ENCODE data around the gene KCNAB1. TPM values are rescaled to one million over a fixed set of nuclear protein-coding genes. Genes with fewer than 3 reads are reported as not detected.

Gene KCNAB1
- total RNA-seq, 1 experiment from 2014 or later = not detected

- TF ChIP-seq ELF1 (IDR thresholded peaks at IDR 0.05; ENCODE audit: borderline replicate concordance, low read depth) (no peak), SRF (IDR thresholded peaks at IDR 0.05; ENCODE audit: low read depth) (no peak), JUND (IDR thresholded peaks at IDR 0.05) (no peak), EGR1 (IDR thresholded peaks at IDR 0.05; ENCODE audit: low read depth) (no peak), ZFX (IDR thresholded peaks at IDR 0.05) (no peak), CEBPB (IDR thresholded peaks at IDR 0.05; ENCODE audit: low read depth) (no peak), SIN3A (IDR thresholded peaks at IDR 0.05; ENCODE audit: low read depth) (no peak), FOSL1 (IDR thresholded peaks at IDR 0.05; ENCODE audit: low read depth) (no peak)
Observed at GRCh38 chr3:156252656-156253055, 132.3 kb downstream of the KCNAB1 start (continued).

DNA sequence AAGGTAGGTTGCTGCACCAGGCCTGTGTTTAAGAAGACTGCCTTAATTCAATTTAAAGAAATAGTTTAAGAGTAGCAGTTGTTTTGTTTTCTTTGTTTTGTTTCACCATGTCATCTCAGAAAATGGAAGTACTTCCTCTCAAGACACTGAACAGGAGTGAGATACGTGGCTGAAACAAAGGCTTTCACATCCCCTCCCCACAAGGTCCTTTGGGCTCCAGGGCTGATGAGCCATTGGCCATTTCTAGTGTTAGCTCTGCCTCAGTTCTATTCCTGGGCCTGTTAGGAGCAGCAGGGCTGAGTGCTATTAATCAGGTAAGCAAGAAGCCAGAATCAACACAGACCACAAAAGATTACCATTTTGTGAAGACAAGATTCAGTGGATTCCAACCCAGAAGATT lies 132.8 kb downstream of the KCNAB1 start:
- H3K27me3 ChIP-seq (ENCODE audit: insufficient read depth, low read length) = no peaks in the 10 kb centered on the region
- no peak overlapping the region for H3K4me3 ChIP-seq (replicated peaks in 1 of 2; ENCODE audit: low read depth in 1 of 2, low read length in 2 of 2)
- H3K9me2 ChIP-seq (ENCODE audit: insufficient read depth) = no peaks in the 10 kb centered on the region
- no peak overlapping the region for H2AFZ ChIP-seq (ENCODE audit: low read depth, low read length, poor library complexity, severe bottlenecking)
- H3K9me3 ChIP-seq (ENCODE audit: control insufficient read depth in 1 of 2, insufficient read depth in 1 of 2, low read depth in 1 of 2, low read length in 2 of 2) = no peaks in the 10 kb centered on the region
- no peak overlapping the region for H3K4me2 ChIP-seq (ENCODE audit: low read length)
- no peaks in the 10 kb centered on the region for H3K79me2 ChIP-seq (ENCODE audit: insufficient read depth, low read length)
- no peaks in the 10 kb centered on the region for H3K36me3 ChIP-seq (ENCODE audit: control insufficient read depth in 1 of 2, insufficient read depth in 2 of 2, low read length in 2 of 2)
- H3K9ac ChIP-seq (ENCODE audit: low read length) = no peak overlapping the region
- RAD21 ChIA-PET (ENCODE audit: low non-redundant PET in 1 of 2, low total read pairs in 2 of 2, uncharacterized antibody in 2 of 2, unreplicated experiment in 2 of 2) = no interaction called here
- CTCF ChIA-PET = no interaction called here
- intact Hi-C loops (cut with micrococcal nuclease) = no loop called here
- BruUV-seq (replicated peaks) = no TSS peak
- H3K27ac ChIP-seq (ENCODE audit: low read depth, low read length) = no peak overlapping the region
- H4K20me1 ChIP-seq (ENCODE audit: insufficient read depth) = no peaks in the 10 kb centered on the region
- DNase-seq (ENCODE audit: low read depth, low spot score) (no peak), ATAC-seq (no peak)
- H3K4me1 ChIP-seq (ENCODE audit: control insufficient read depth in 1 of 2, insufficient read depth in 2 of 2, low read length in 2 of 2) = no peaks in the 10 kb centered on the region
- POLR2A ChIA-PET = no interaction called here
- TF ChIP-seq YY1 (IDR thresholded peaks at IDR 0.05; ENCODE audit: extremely low read depth, insufficient replicate concordance, low read depth, low read length) = no peak
- TF ChIP-seq TCF7L2 (IDR thresholded peaks at IDR 0.05; ENCODE audit: borderline replicate concordance, extremely low read depth, insufficient read depth, insufficient read length) = no peak
- TF ChIP-seq, protein P1, sequence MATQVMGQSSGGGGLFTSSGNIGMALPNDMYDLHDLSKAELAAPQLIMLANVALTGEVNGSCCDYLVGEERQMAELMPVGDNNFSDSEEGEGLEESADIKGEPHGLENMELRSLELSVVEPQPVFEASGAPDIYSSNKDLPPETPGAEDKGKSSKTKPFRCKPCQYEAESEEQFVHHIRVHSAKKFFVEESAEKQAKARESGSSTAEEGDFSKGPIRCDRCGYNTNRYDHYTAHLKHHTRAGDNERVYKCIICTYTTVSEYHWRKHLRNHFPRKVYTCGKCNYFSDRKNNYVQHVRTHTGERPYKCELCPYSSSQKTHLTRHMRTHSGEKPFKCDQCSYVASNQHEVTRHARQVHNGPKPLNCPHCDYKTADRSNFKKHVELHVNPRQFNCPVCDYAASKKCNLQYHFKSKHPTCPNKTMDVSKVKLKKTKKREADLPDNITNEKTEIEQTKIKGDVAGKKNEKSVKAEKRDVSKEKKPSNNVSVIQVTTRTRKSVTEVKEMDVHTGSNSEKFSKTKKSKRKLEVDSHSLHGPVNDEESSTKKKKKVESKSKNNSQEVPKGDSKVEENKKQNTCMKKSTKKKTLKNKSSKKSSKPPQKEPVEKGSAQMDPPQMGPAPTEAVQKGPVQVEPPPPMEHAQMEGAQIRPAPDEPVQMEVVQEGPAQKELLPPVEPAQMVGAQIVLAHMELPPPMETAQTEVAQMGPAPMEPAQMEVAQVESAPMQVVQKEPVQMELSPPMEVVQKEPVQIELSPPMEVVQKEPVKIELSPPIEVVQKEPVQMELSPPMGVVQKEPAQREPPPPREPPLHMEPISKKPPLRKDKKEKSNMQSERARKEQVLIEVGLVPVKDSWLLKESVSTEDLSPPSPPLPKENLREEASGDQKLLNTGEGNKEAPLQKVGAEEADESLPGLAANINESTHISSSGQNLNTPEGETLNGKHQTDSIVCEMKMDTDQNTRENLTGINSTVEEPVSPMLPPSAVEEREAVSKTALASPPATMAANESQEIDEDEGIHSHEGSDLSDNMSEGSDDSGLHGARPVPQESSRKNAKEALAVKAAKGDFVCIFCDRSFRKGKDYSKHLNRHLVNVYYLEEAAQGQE (IDR thresholded peaks at IDR 0.05; ENCODE audit: low read depth) = no peak
- no peak for TF ChIP-seq CEBPB (IDR thresholded peaks at IDR 0.05; ENCODE audit: low read depth)
- TF ChIP-seq, protein P2, sequence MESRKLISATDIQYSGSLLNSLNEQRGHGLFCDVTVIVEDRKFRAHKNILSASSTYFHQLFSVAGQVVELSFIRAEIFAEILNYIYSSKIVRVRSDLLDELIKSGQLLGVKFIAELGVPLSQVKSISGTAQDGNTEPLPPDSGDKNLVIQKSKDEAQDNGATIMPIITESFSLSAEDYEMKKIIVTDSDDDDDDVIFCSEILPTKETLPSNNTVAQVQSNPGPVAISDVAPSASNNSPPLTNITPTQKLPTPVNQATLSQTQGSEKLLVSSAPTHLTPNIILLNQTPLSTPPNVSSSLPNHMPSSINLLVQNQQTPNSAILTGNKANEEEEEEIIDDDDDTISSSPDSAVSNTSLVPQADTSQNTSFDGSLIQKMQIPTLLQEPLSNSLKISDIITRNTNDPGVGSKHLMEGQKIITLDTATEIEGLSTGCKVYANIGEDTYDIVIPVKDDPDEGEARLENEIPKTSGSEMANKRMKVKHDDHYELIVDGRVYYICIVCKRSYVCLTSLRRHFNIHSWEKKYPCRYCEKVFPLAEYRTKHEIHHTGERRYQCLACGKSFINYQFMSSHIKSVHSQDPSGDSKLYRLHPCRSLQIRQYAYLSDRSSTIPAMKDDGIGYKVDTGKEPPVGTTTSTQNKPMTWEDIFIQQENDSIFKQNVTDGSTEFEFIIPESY (IDR thresholded peaks at IDR 0.05; ENCODE audit: extremely low read depth, insufficient replicate concordance, low read length) = no peak
- no peak for TF ChIP-seq RAD21 (IDR thresholded peaks at IDR 0.05; ENCODE audit: low read depth)
- no peak for TF ChIP-seq FOSL1 (IDR thresholded peaks at IDR 0.05; ENCODE audit: low read depth)
- no peak for TF ChIP-seq CBX3 (IDR thresholded peaks at IDR 0.05; ENCODE audit: low read depth)
- TF ChIP-seq, protein P3, sequence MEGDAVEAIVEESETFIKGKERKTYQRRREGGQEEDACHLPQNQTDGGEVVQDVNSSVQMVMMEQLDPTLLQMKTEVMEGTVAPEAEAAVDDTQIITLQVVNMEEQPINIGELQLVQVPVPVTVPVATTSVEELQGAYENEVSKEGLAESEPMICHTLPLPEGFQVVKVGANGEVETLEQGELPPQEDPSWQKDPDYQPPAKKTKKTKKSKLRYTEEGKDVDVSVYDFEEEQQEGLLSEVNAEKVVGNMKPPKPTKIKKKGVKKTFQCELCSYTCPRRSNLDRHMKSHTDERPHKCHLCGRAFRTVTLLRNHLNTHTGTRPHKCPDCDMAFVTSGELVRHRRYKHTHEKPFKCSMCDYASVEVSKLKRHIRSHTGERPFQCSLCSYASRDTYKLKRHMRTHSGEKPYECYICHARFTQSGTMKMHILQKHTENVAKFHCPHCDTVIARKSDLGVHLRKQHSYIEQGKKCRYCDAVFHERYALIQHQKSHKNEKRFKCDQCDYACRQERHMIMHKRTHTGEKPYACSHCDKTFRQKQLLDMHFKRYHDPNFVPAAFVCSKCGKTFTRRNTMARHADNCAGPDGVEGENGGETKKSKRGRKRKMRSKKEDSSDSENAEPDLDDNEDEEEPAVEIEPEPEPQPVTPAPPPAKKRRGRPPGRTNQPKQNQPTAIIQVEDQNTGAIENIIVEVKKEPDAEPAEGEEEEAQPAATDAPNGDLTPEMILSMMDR (IDR thresholded peaks at IDR 0.05 in 2 of 3, conservative IDR thresholded peaks at IDR 0.05 in 1 of 3; ENCODE audit: borderline replicate concordance in 1 of 3, insufficient read depth in 1 of 3, low read depth in 2 of 3, low read length in 2 of 3) = no peak
- no peak for TF ChIP-seq POLR2A (IDR thresholded peaks at IDR 0.05; ENCODE audit: borderline replicate concordance, extremely low read depth, insufficient read depth, insufficient read length)
- TF ChIP-seq, protein P4, sequence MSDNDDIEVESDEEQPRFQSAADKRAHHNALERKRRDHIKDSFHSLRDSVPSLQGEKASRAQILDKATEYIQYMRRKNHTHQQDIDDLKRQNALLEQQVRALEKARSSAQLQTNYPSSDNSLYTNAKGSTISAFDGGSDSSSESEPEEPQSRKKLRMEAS (IDR thresholded peaks at IDR 0.05) = no peak
- TF ChIP-seq, protein P5, sequence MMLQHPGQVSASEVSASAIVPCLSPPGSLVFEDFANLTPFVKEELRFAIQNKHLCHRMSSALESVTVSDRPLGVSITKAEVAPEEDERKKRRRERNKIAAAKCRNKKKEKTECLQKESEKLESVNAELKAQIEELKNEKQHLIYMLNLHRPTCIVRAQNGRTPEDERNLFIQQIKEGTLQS (IDR thresholded peaks at IDR 0.05) = no peak
- TF ChIP-seq POLR2AphosphoS5 (IDR thresholded peaks at IDR 0.05; ENCODE audit: low read depth, low read length) = no peak
- no peak for TF ChIP-seq ELF1 (IDR thresholded peaks at IDR 0.05; ENCODE audit: borderline replicate concordance, low read depth)
- no peak for TF ChIP-seq EZH2 (IDR thresholded peaks at IDR 0.05)

Measured in HCT116 (cell line).